ENCODE results near the gene ZFYVE9. TPM values are rescaled to one million over a fixed set of nuclear protein-coding genes. Genes with fewer than 3 reads are reported as not detected.

ZFYVE9 gene
- total RNA-seq, 4 donors from 2014 or later, result 38.1 to 54.8 (median 40.9) TPM

DNA sequence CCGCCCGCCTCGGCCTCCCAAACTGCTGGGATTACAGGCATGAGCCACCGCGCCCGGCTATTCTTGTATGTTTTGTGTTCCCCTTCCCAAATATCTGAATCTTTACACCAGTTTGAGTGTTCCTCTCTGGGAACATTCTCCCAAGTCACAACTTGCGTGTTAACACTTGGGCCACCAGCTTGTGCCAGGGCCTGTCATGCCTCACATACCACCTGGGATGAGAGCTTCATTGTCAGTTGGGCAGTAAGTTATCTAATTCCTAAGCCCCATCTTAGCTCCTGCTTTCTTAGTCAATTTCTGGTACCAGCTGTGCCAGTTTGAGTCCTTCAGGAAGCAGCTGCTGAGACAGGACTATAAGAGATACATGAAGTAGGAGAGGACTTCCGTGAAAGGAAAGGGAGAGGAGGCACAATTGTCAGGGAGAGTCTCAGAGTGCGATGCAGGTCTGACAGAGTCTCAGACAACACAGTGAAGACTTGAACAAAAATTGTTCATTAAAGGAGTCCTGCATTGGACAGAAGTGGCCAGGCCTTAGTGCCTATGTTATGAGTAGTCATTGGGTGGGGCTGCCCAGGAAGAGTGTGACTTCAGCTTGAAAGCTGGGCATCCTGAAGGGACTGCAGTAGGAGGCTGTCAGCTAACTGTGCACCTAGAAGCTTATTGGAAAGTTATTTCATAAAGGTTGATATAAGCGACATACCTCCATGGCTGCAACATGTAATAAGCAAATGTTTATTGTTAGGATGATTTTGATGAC, 17.3 kb downstream of the ZFYVE9 start:
- Histone ChIP-seq H3K4me3 (no peak overlapping the region), H3K9me3 (no peaks in the 10 kb centered on the region), H3K27ac (replicated peaks in 1 of 4) (no peak overlapping the region), H3K4me1 (peaks cover 7 to 45% (median 35%) of the 10 kb centered on the region in 4 donors), H3K27me3 (no peaks in the 10 kb centered on the region), H3K36me3 (no peaks in the 10 kb centered on the region)
- intact Hi-C loops (cut with DNase I), result no loop called here
- no peak for TF ChIP-seq POLR2A (IDR thresholded peaks at IDR 0.05; ENCODE audit: low read depth)
- no peak for TF ChIP-seq POLR2AphosphoS5 (IDR thresholded peaks at IDR 0.05)
- TF ChIP-seq CTCF (IDR thresholded peaks at IDR 0.05), result no peak
- no peak for TF ChIP-seq EP300 (IDR thresholded peaks at IDR 0.05)
- peak; percentile 62 for DNase-seq (ENCODE audit: extremely low spot score)
- WGBS, result 91% methylated on average over 10 of the region's 10 CpGs

DNA sequence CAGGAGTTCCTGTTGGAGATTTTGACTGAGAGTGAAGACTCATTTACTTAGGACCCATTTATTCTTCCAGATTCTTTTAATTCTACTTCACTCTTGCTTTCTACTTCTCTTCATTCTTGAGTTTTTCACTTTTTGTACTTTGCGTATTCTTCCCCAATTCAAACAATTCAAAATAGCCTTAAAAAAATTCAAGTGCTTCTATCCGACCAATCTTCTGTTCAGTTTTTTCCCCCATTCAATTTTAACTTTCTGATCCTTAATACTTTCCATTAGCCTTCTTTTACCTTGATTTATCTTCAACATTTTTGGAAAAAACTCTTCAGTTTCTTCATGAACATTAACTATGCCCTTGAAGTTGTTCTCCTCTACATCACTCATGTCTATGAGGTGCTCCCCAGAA, 21.1 kb downstream of the ZFYVE9 start:
- H3K36me3 ChIP-seq, result no peaks in the 10 kb centered on the region
- no peak overlapping the region for H3K27ac ChIP-seq (replicated peaks in 1 of 4)
- no peaks in the 10 kb centered on the region for H3K27me3 ChIP-seq
- no peaks in the 10 kb centered on the region for H3K9me3 ChIP-seq
- H3K4me3 ChIP-seq, result no peak overlapping the region
- WGBS, result 91% methylated on average over 2 of the region's 2 CpGs
- DNase-seq (ENCODE audit: extremely low spot score), result no peak
- intact Hi-C loops (cut with DNase I), result no loop called here
- peaks cover 3 to 44% (median 35%) of the 10 kb centered on the region in 4 donors for H3K4me1 ChIP-seq
- no peak for TF ChIP-seq POLR2A (IDR thresholded peaks at IDR 0.05; ENCODE audit: low read depth)
- no peak for TF ChIP-seq CTCF (IDR thresholded peaks at IDR 0.05)
- no peak for TF ChIP-seq POLR2AphosphoS5 (IDR thresholded peaks at IDR 0.05)

GRCh38 chr1:52164604-52165003, 22.7 kb downstream of the ZFYVE9 start:
- no peaks in the 10 kb centered on the region for H3K9me3 ChIP-seq
- H3K4me1 ChIP-seq, result peaks cover 3 to 27% (median 21%) of the 10 kb centered on the region in 4 donors
- no peaks in the 10 kb centered on the region for H3K36me3 ChIP-seq
- intact Hi-C loops (cut with DNase I), result no loop called here
- TF ChIP-seq EP300 (IDR thresholded peaks at IDR 0.05), result no peak
- no peak for TF ChIP-seq POLR2AphosphoS5 (IDR thresholded peaks at IDR 0.05)
- no peak for TF ChIP-seq CTCF (IDR thresholded peaks at IDR 0.05)
- no peak for TF ChIP-seq POLR2A (IDR thresholded peaks at IDR 0.05; ENCODE audit: low read depth)
- DNase-seq (ENCODE audit: extremely low spot score), result no peak
- WGBS, result 99% methylated on average over 4 of the region's 4 CpGs
- H3K4me3 ChIP-seq, result no peak overlapping the region
- no peak overlapping the region for H3K27ac ChIP-seq (replicated peaks in 1 of 4)
- no peaks in the 10 kb centered on the region for H3K27me3 ChIP-seq

- H3K27me3 ChIP-seq, result no peaks in the 10 kb centered on the region
- no peak for DNase-seq (ENCODE audit: extremely low spot score)
- peaks cover 3 to 25% (median 19%) of the 10 kb centered on the region in 4 donors for H3K4me1 ChIP-seq
- WGBS, result 78% methylated on average over 6 of the region's 6 CpGs
- H3K27ac ChIP-seq (replicated peaks in 1 of 4), result no peak overlapping the region
- no peaks in the 10 kb centered on the region for H3K36me3 ChIP-seq
- H3K4me3 ChIP-seq, result no peak overlapping the region
- intact Hi-C loops (cut with DNase I), result no loop called here
- TF ChIP-seq EP300 (IDR thresholded peaks at IDR 0.05) (no peak), CTCF (IDR thresholded peaks at IDR 0.05) (no peak), POLR2A (IDR thresholded peaks at IDR 0.05; ENCODE audit: low read depth) (no peak), POLR2AphosphoS5 (IDR thresholded peaks at IDR 0.05) (no peak)
- no peaks in the 10 kb centered on the region for H3K9me3 ChIP-seq
These were observed 25.3 kb downstream of the ZFYVE9 start for GRCh38 chr1:52166996-52167753.
